Thyroid gland (tissue), 4 donors: ENCODE results near the gene VWA1.

Source experiments
- POLR2A ChIP-seq, 2 donors: fragments of 450-650 bp; IDR thresholded peaks; one replicate each; pipeline ENCODE4 v1.6.1; 2017; ENCODE audit warnings: antibody characterized with exemption in 2 of 2, mild to moderate bottlenecking in 2 of 2, moderate library complexity in 1 of 2
- TF ChIP-seq, protein P1 (sequence below), 6 experiments: fragments of 200-600 bp in 3 of 6; fragments of 450-650 bp in 3 of 6; sonication (generic) in 3 of 6; IDR thresholded peaks; one replicate each; pipeline ENCODE4 v1.5.1; 2016 to 2019; ENCODE audit warnings: antibody characterized with exemption in 6 of 6, mild to moderate bottlenecking in 2 of 6, inconsistent platforms in 1 of 6, moderate library complexity in 1 of 6

- TF ChIP-seq, protein P1, sequence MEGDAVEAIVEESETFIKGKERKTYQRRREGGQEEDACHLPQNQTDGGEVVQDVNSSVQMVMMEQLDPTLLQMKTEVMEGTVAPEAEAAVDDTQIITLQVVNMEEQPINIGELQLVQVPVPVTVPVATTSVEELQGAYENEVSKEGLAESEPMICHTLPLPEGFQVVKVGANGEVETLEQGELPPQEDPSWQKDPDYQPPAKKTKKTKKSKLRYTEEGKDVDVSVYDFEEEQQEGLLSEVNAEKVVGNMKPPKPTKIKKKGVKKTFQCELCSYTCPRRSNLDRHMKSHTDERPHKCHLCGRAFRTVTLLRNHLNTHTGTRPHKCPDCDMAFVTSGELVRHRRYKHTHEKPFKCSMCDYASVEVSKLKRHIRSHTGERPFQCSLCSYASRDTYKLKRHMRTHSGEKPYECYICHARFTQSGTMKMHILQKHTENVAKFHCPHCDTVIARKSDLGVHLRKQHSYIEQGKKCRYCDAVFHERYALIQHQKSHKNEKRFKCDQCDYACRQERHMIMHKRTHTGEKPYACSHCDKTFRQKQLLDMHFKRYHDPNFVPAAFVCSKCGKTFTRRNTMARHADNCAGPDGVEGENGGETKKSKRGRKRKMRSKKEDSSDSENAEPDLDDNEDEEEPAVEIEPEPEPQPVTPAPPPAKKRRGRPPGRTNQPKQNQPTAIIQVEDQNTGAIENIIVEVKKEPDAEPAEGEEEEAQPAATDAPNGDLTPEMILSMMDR (IDR thresholded peaks at IDR 0.05): peak in 1 of 6 experiments; percentile 26
- TF ChIP-seq POLR2A (IDR thresholded peaks at IDR 0.05): no peak
Observed at GRCh38 chr1:1419813-1420653, 15.5 kb upstream of the VWA1 start.
